NCI-H1417 treated with DMSO at 0.1 percent for 48 hours (cell line): Measurements from ENCODE around the gene KCNMA1.

Experiments used
- DNase-seq: peaks from one replicate; lab custom pipeline; 2025; lab: John Stamatoyannopoulos, UW

Gene KCNMA1

DNA sequence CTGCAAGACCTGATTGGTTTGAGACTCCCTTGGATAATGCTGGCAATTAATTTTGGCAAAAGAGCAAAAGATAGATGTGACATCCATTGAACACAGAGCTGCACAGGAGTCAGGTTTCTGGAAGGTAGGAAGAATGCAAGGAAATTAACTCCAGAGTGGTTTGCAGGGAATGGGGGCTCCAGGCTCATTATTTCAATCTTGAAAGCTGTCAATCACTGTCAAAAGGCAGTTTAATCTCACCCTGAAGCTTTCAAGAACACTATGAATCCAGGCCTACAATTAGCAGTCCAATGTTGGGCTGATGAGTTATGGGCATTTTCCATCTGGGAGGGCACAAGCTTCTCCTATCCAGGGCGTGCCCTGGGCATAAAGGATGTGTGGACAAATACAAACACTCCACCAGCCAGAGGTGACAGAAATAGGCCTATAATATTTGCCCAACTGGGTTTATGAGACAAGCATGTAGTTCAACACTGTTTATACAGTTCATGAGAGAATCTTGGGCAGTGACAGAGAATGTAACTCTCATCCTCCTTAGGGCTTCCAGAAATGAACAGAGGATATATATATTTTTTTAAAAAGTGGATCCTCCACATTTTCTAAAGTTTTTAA is 80.5 kb downstream of the KCNMA1 start:
- DNase-seq: no peak

- DNase-seq: no peak
Observed at GRCh38 chr10:77555591-77556212, 81.9 kb downstream of the KCNMA1 start.

DNA sequence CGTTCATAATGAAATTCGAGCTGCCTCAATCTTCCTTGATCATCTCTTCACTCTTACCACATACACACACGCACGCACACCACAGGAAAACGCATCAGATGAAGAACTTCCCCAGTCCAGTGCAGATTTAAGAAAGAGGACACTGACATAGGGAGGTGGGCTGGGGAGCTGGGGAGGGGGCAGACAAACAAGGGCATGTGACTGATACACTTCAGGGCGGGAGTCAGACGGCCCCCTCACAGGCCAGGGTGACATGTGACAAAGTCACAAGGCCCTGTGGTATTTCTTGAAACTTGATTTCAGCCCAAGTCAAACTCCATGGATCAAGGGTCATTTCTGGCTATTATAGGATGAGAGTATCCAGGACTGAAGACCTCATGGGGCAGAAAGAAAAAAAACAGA is 82.6 kb downstream of the KCNMA1 start:
- DNase-seq: no peak

GRCh38 chr10:77553966-77554365 is 83.6 kb downstream of the KCNMA1 start:
- DNase-seq: no peak

DNA sequence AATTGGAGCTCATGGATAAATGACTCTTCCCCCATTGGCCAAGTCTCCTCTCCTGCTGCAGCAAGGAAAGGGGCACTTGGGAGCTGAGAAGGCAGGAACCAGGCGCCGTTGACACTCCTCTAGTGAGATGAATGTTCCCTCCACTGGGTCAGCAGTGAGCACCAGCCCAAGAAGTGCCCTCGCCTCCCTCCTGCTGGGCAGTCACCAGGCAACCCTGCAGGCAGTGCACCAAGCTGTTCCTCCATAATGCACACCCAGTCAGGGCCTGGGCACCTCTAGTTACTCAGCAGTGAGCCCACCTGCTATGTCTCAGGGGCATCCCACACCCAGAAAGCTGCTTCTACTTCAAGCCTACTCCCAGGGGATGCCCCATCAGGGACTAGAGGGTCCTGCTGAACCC is 84.3 kb downstream of the KCNMA1 start:
- DNase-seq: no peak

DNA sequence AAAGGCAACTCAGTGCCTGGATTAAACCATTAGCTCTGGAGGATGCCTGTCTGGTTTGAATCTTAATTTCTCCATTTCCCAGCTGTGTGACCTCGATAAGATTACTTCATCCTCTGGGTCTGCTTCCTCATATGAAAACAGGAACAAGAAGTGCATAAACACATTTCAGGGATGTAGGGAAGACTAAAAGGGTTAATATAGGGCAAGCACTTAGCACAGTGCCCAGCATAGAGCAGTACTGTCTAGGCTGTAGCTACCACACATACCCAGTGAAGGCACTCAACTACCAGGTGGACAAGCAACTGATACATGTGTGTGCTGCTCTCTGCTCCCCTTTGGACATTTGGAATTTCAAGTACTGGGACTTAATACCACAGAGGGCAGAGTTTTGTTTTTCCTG is 85.4 kb downstream of the KCNMA1 start:
- no peak for DNase-seq

- no peak for DNase-seq
Observed at GRCh38 chr10:77550378-77550777, 87.2 kb downstream of the KCNMA1 start.

DNA sequence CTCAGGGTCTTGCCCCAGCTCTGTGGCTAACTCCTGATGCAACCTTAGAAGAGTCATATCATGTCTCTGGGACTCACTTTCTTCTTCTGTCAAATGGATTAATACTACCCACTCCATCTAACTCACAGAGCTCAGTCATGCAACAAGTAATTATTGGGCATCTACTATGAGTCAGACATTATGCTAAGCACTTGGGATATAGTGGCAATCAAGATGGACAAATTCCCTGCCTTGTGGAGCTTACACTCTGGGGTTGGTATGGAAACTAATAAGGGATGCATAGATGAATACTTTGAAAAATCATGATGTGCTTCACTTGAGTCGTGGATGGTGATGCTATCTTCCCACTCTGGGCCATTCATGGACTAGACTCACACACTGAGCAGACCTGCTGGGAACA is 88.9 kb downstream of the KCNMA1 start:
- no peak for DNase-seq

DNA sequence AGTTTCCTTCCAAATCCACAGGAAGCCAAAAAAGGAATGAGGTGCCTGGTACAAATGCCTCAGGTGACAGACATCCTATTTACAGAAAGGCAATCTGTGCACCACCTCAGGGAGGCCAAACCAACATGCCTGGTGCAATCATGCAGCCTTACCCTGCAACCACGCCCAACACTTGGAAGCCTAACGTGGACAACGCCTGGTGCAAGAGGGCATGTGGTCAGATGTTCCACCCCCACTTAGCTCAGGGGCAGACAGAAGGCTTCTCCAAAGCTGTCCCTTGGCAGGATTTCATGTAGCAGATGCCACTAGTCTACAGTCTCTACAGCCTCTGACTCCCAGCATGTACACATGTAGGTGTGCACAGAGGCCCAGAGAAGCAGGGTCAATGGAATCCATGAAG is 89.5 kb downstream of the KCNMA1 start:
- no peak for DNase-seq

DNA sequence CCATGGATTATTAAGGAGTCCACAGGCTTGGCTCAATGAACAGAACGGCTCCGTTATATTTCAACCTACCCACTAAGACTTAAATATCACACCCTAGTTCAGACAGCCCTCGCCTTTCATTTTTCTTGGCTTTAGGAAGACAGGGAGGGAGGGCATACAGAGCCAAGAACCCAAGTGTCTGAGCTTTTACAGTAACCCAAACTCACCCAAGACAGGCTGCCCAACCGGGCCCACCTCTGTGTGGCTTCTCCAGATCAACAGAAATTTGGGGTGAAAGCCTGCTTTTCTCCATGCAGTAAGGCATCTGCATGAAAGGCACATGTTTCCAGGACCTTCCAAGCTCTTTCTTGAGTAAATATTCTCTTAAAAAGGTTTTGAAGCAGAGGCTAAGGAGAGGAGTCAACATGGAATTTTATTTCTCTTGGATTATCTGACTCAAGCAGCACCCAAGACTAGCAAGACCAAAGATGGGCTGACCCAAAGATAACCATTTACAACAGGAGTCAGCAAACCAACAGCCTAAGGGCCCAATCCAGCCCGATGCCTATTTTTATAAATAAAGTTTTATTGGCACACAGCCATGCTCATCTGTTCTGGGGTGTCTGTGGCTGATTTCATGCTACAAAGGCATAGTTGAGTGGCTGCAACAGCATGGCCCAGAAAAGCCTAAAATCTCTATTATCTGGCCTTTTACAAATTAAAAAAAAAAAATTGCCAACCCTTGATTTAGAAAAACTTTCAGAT is 90.1 kb downstream of the KCNMA1 start:
- DNase-seq: no peak

DNA sequence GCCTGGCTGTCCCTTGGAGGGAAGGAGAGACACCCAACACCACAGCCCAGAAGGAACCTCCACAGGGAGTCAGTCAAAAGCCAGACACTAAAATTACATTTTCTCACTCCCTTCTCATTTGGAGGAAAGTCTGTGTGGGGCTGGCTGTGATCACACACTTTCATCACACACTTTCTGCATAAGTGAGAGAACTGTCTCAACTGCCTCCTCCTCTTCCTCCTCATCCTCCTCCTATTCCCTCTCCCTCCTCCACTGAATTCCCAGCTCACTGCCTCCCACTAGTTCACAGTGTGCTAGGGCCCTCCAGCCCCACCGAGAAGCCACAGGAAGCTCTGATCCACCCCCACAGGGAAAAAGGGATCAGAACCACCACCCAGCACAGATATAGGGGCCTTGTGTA is 91.6 kb downstream of the KCNMA1 start:
- no peak for DNase-seq

DNA sequence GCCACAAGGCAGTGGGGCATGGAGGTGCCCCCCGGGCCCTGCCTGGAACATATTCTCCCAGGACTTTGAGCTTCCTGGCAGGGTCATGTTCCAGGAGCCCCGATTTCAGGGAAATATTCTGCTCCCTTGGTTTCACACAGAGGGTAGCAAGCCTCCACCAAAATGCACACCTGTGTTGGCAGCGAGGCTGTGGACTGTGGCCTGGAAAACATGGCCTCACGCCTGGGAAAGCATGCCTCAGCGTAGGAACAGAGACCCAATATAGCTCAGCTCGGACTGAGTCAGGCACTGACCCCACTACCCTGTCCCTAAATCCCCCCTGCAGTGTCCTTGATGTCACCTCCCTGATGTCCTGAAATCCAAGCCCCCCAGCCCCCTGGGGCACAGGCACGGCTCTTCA is 92.0 kb downstream of the KCNMA1 start:
- DNase-seq: no peak

DNA sequence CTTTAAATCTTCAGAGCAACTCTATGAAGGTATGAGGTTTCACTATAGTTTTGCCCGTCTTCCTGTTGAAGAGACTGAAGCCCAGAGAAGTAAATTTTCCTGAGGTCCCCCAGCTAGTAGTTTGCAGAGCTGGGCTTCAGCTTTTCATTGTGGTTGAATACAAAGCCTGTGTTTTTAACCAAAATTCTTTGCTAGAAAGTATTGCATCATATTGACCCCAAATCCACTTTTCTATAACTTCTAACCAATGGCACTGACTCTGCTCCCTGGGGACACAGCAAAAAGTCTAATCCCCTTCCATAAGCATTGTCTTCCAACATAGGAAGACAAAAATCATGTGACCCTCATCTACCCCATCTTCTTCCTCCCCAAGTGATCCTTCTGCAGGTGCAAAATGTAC is 93.0 kb downstream of the KCNMA1 start:
- DNase-seq: no peak

GRCh38 chr10:77542710-77543259 is 94.8 kb downstream of the KCNMA1 start:
- DNase-seq: no peak

DNA sequence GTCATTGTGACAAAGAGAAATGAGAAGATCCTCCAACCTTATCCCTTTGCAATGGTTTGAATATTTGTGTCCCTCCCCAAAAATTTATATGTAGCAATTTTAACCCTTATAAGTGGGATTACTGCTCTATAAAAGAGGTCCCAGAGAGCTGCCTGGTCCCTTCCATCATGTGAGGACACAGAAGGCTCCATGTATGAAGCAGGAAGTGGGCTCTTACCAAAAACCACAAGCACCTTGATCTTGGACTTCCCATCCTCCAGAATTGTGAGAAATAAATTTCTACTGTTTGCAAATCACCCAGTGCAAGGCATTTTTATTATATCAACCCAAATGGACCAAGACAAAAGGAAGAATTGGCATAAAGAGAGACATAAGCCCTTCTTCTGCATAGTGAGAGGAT is 95.7 kb downstream of the KCNMA1 start:
- no peak for DNase-seq

GRCh38 chr10:77541247-77541646 is 96.4 kb downstream of the KCNMA1 start:
- no peak for DNase-seq

DNA sequence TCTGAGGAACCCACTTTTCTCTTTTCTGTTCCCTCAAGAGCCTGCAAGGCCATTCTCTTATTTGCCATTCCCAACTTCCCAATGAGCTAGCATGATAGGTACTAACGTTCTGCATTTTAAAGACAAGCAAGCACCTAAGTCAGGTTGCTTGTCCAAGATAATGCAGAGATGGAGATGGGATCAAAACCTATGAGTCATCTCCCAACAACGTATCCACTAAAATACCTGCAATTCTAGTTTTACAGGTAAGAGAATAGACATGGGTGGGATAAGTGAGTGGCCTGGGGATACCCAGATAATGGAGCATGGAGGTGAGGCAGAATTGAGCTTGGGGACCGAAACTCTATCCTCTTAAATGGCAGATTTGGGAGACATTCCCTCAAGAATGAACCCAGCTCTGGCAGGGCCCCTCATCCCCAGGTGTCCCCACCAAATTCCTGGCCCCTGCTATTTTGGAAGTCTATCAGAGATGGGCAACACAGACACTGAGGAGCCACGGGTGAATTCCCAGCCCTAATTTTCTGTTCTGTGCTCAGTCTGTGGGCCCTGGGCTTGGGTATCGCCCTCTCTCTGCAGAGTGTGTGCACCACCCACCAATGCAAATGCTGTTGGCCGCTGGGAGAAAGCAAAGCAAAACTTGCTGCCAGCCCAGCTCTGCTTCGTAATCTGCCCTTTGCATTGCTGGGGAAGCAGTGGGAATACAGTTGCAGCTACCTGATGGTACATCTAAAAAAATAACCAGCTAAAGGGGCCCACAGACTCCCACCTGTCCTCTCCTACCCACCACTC is 98.3 kb downstream of the KCNMA1 start:
- no peak for DNase-seq

DNA sequence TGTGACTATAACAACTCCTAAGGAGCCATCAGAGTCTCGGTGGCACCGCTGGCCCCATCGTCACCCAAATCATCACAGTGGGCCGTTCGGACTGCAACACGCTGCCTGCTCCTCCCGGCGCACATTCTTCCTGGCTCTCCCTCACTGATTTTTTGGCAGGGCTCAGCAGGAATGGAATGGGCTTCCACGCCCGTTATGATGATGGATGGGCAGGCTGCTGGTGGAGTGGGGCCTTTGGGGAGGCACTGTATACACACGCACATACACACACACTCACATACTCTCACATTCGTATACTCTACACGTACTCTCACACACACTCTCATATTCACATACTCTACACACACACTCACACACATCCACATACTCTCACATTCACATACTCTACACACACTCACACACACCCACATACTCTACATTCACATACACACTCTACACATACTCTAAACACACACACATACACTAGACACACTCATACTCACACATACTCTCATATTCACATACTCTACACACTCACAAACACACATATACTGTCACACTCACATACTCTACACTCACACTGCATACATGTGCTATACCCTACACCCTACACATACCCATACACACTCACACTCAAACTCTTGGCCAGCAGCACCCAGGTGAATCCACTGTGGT is 99.8 kb downstream of the KCNMA1 start:
- DNase-seq: no peak

DNA sequence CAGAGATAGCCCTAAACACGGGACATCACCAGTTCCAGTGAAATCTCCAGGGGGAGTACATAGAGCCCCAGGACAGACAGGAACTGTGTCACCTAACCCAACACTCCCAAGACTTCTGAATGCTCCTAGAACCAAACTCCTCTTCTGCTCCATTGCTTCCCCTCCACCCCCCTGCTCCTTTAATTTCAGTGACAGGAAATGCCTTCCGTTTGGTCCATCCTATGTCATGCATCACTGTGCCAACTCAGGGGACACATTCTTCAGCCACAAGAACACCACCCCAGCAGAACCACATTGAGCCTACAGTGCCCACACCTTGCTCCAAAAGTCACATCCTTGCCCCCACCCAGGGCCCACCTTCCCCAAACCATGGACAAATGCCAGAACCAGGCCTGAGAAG is 100.5 kb downstream of the KCNMA1 start:
- DNase-seq: no peak

DNA sequence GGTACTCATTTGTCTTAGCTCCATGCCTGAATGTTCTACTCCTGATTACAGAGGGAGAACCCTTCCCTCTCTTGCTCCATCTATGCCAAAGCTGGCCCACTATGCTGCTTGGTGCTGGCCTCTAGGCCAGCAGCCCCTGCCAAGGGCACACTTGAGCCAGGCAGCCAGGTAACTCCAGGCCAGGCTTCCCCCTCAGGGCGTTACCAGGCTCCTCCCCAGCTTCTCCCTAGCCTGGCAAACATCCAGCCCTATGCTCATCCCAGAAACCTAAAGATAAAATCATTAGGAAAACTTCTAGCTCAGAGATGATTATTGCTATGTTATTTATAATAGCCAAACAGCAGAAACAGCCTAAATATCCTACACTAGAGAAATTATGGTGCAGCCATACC is 103.7 kb downstream of the KCNMA1 start:
- DNase-seq: no peak

GRCh38 chr10:77533146-77533886 is 104.3 kb downstream of the KCNMA1 start:
- DNase-seq: no peak
